ENCODE results near the gene HSPA5. TPM values are rescaled to one million over a fixed set of nuclear protein-coding genes. Genes with fewer than 3 reads are reported as not detected.
"Not testable (repeated sequence)": the region's sequence is repeated elsewhere in the genome, so short reads cannot be mapped to it uniquely, and the experiment has no call there.

Gene HSPA5
- total RNA-seq, 4 donors from 2014 or later: 59.0 to 140 (median 84.9) TPM

DNA sequence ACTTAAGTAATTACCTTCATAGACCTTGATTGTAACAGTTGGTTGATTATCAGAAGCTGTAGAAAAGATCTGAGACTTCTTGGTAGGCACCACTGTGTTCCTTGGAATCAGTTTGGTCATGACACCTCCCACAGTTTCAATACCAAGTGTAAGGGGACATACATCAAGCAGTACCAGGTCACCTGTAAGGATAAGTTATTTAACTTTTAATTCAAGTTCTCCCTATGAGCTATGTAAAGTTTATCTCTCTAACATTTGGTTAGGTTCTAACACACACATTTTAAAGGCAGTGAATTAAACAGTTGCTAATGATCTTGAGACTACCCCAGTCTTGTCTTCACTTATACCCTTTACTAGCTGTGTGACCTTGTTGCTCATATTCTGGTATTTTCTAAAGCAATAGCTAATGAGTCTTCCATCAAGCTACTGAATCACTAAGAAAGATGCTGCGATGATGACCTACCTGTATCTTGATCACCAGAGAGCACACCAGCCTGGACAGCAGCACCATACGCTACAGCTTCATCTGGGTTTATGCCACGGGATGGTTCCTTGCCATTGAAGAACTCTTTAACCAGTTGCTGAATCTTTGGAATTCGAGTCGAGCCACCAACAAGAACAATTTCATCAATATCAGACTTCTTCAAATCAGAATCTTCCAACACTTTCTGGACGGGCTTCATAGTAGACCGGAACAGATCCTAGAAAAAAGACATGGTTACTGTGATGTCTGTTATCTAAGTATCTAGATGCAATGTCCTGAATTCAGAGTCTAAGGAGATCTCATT, 2.8 kb downstream of the HSPA5 start:
- DNase-seq (ENCODE audit: low spot score in 2 of 2): no peak
- Histone ChIP-seq H3K9me3 (no peaks in the 10 kb centered on the region), H3K27me3 (no peaks in the 10 kb centered on the region), H3K4me3 (peak overlapping the region in 1 of 4 donors; percentile 92), H3K27ac (no peak overlapping the region), H3K4me1 (peaks cover 0 to 65% (median 44%) of the 10 kb centered on the region in 4 donors), H3K36me3 (peaks cover 0 to 61% (median 18%) of the 10 kb centered on the region in 3 donors)
- TF ChIP-seq, protein P1, sequence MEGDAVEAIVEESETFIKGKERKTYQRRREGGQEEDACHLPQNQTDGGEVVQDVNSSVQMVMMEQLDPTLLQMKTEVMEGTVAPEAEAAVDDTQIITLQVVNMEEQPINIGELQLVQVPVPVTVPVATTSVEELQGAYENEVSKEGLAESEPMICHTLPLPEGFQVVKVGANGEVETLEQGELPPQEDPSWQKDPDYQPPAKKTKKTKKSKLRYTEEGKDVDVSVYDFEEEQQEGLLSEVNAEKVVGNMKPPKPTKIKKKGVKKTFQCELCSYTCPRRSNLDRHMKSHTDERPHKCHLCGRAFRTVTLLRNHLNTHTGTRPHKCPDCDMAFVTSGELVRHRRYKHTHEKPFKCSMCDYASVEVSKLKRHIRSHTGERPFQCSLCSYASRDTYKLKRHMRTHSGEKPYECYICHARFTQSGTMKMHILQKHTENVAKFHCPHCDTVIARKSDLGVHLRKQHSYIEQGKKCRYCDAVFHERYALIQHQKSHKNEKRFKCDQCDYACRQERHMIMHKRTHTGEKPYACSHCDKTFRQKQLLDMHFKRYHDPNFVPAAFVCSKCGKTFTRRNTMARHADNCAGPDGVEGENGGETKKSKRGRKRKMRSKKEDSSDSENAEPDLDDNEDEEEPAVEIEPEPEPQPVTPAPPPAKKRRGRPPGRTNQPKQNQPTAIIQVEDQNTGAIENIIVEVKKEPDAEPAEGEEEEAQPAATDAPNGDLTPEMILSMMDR (IDR thresholded peaks at IDR 0.05): no peak
- no peak for TF ChIP-seq EP300 (IDR thresholded peaks at IDR 0.05)
- TF ChIP-seq POLR2A (IDR thresholded peaks at IDR 0.05): no peak
- 84 to 88% methylated on average over 7 of the region's 7 CpGs for WGBS, 2 donors

- WGBS, 2 donors: 77 to 80% methylated on average over 5 of the region's 5 CpGs
- not testable (repeated sequence) for H3K27me3 ChIP-seq; H3K4me3 ChIP-seq; DNase-seq (ENCODE audit: low spot score in 2 of 2); H3K27ac ChIP-seq; H3K9me3 ChIP-seq
- Histone ChIP-seq H3K4me1 (peaks cover 0 to 58% (median 41%) of the 10 kb centered on the region in 4 donors), H3K36me3 (peaks cover 0 to 76% (median 18%) of the 10 kb centered on the region in 3 donors)
Measured at GRCh38 chr9:125236520-125237159, 4.5 kb downstream of the HSPA5 start.

GRCh38 chr9:125235804-125236519, 5.2 kb downstream of the HSPA5 start:
- no peak overlapping the region for H3K4me3 ChIP-seq
- no peak for TF ChIP-seq EP300 (IDR thresholded peaks at IDR 0.05)
- TF ChIP-seq, protein P1 (IDR thresholded peaks at IDR 0.05): no peak
- no peak for TF ChIP-seq POLR2A (IDR thresholded peaks at IDR 0.05)
- peak overlapping the region in 1 of 4 donors; percentile 25 for H3K27ac ChIP-seq
- 38 to 48% methylated on average over 5 of the region's 5 CpGs for WGBS, 2 donors
- no peak for DNase-seq (ENCODE audit: low spot score in 2 of 2)
- peaks cover 0 to 58% (median 41%) of the 10 kb centered on the region in 4 donors for H3K4me1 ChIP-seq
- H3K36me3 ChIP-seq: peaks cover 0 to 83% (median 18%) of the 10 kb centered on the region in 3 donors
- no peaks in the 10 kb centered on the region for H3K27me3 ChIP-seq
- H3K9me3 ChIP-seq: no peaks in the 10 kb centered on the region

GRCh38 chr9:125234099-125234498, 7.0 kb downstream of the HSPA5 start:
- H3K27ac ChIP-seq; DNase-seq (ENCODE audit: low spot score in 2 of 2); H3K27me3 ChIP-seq; H3K4me3 ChIP-seq; H3K9me3 ChIP-seq: not testable (repeated sequence)
- Histone ChIP-seq H3K4me1 (peaks cover 0 to 47% (median 32%) of the 10 kb centered on the region in 4 donors), H3K36me3 (peaks cover 0 to 96% (median 18%) of the 10 kb centered on the region in 3 donors)
- WGBS, 2 donors: 90 to 95% methylated on average over 8 of the region's 8 CpGs

- 48 to 54% methylated on average over 3 of the region's 3 CpGs for WGBS, 2 donors
Measured at GRCh38 chr9:125233678-125234077, 7.5 kb downstream of the HSPA5 start.

More at GRCh38 chr9:125233678-125234077, 7.5 kb downstream of the HSPA5 start:
- Histone ChIP-seq H3K9me3 (no peaks in the 10 kb centered on the region), H3K4me1 (peaks cover 0 to 43% (median 28%) of the 10 kb centered on the region in 4 donors), H3K4me3 (no peak overlapping the region), H3K27ac (no peak overlapping the region), H3K36me3 (peaks cover 0 to 96% (median 14%) of the 10 kb centered on the region in 3 donors), H3K27me3 (no peaks in the 10 kb centered on the region)
- TF ChIP-seq POLR2A (IDR thresholded peaks at IDR 0.05) (no peak), EP300 (IDR thresholded peaks at IDR 0.05) (no peak)
- TF ChIP-seq, protein P1 (IDR thresholded peaks at IDR 0.05): no peak
- no peak for DNase-seq (ENCODE audit: low spot score in 2 of 2)

Measured in tibial nerve (tissue), 4 donors.